PC-9 (cell line): ENCODE measurements around the gene SLC46A2. TPM values are rescaled to one million over a fixed set of nuclear protein-coding genes. Genes with fewer than 3 reads are reported as not detected.

Source experiments
- BruUV-seq: library from RNA; stranded (reverse); fragments of 400-500 nt; replicated peaks from 2 replicates; lab custom pipeline; 2021; lab: Mats Ljungman, UMichigan
- CTCF ChIA-PET: fragments of 300-600 bp; sonication (Branson Sonifier 250); formaldehyde crosslinking; loops from one replicate; lab custom pipeline; 2022; ENCODE audit warnings: antibody characterized with exemption; lab: Charles Lee
- POLR2A ChIA-PET: fragments of 300-600 bp; sonication (Branson Sonifier 250); formaldehyde crosslinking; loops from one replicate; lab custom pipeline; 2022; ENCODE audit warnings: antibody characterized with exemption; ENCODE audit not compliant: unreplicated experiment; lab: Charles Lee
- DNase-seq, 2 experiments: peaks; one replicate each; pipeline versions ENCODE4 v3.0.0 to v3.0.0-alpha.2; 2015 to 2022; ENCODE audit warnings: mixed read lengths in 1 of 2
- H2AFZ ChIP-seq: fragments of 200-600 bp; sonication (generic); 2 replicates; pipeline ENCODE4 v1.8.1; 2017; ENCODE audit warnings: antibody characterized with exemption
- H3F3A ChIP-seq: fragments of 200-600 bp; sonication (generic); 2 replicates; pipeline ENCODE4 v1.8.1; 2017; ENCODE audit warnings: antibody characterized with exemption, mild to moderate bottlenecking, low read depth; ENCODE audit not compliant: insufficient read depth
- H3K27ac ChIP-seq: fragments of 200-600 bp; sonication (generic); 2 replicates; pipeline ENCODE4 v1.6.1; 2016; ENCODE audit warnings: mixed run types
- H3K27me3 ChIP-seq: fragments of 200-600 bp; sonication (generic); 2 replicates; pipeline ENCODE4 v1.6.1; 2016; ENCODE audit warnings: low read depth, mixed run types; ENCODE audit not compliant: insufficient read depth
- H3K36me3 ChIP-seq: fragments of 200-600 bp; sonication (generic); 2 replicates; pipeline ENCODE4 v1.6.1; 2016; ENCODE audit warnings: low read depth, mixed run types
- H3K4me1 ChIP-seq: fragments of 200-600 bp; sonication (generic); replicated peaks from 2 replicates; pipeline ENCODE4 v1.6.1; 2016; ENCODE audit warnings: mixed run types; ENCODE audit not compliant: insufficient read depth
- H3K4me2 ChIP-seq: fragments of 200-600 bp; sonication (generic); 2 replicates; pipeline ENCODE4 v1.6.1; 2017; ENCODE audit warnings: mixed run types
- H3K4me3 ChIP-seq: fragments of 200-600 bp; sonication (generic); 2 replicates; pipeline ENCODE4 v1.6.1; 2016; ENCODE audit warnings: mixed run types
- H3K79me2 ChIP-seq: fragments of 200-600 bp; sonication (generic); 2 replicates; pipeline ENCODE4 v1.6.1; 2017; ENCODE audit warnings: low read depth, mixed run types
- H3K9me2 ChIP-seq: fragments of 200-600 bp; sonication (generic); 2 replicates; pipeline ENCODE4 v1.8.1; 2017; ENCODE audit warnings: mild to moderate bottlenecking; ENCODE audit not compliant: insufficient read depth
- H3K9me3 ChIP-seq: fragments of 200-600 bp; sonication (generic); 2 replicates; pipeline ENCODE4 v1.8.1; 2016; ENCODE audit warnings: low read depth; ENCODE audit not compliant: insufficient read depth
- H4K20me1 ChIP-seq: fragments of 200-600 bp; sonication (generic); 2 replicates; pipeline ENCODE4 v1.8.1; 2017; ENCODE audit not compliant: insufficient read depth
- EZH2 ChIP-seq: fragments of 200-600 bp; sonication (generic); IDR thresholded peaks from 2 replicates; pipeline ENCODE4 v1.8.0; 2017; ENCODE audit warnings: antibody characterized with exemption, low read depth
- intact Hi-C: fragments of 100-400 bp; cut with micrococcal nuclease; formaldehyde crosslinking; loops from one replicate; pipeline ENCODE4 v1.10.0; 2022; ENCODE audit not compliant: unreplicated experiment
- total RNA-seq: library from RNA; stranded (reverse); gene quantifications from 2 replicates; pipeline ENCODE4 v1.2.3, GENCODE V29; 2021
- TF ChIP-seq, protein P1 (sequence below): fragments of 200-600 bp; sonication (generic); conservative IDR thresholded peaks from 2 replicates; pipeline ENCODE4 v1.6.1; 2017; ENCODE audit warnings: mixed run types, antibody characterized with exemption, mild to moderate bottlenecking, moderate library complexity

The SLC46A2 gene
- total RNA-seq, 1 experiment from 2014 or later = not detected

DNA sequence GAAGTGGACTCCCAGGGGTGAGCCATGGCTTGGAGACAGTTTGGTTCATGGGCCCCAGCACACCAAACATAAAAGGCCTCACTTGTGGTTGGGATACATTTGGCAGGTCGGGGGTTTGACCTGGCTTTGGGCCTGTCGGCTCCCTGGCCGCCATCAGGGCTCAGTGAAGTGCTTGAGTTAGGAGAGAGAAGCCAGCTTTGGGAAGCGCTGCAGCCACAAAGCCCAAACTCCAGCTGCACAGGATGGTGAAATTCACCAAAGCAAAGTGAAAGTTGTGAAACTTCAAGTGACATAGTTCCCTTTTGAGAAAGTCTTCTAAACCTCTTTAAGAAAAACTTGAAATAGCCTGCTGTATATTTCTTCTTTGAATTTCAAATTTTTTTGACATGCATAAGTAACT, 27.5 kb downstream of the SLC46A2 start:
- H4K20me1 ChIP-seq = no peaks in the 10 kb centered on the region
- H2AFZ ChIP-seq = no peak overlapping the region
- peaks cover 4% of the 10 kb centered on the region for H3K4me1 ChIP-seq
- H3K36me3 ChIP-seq = no peaks in the 10 kb centered on the region
- TF ChIP-seq, protein P1, sequence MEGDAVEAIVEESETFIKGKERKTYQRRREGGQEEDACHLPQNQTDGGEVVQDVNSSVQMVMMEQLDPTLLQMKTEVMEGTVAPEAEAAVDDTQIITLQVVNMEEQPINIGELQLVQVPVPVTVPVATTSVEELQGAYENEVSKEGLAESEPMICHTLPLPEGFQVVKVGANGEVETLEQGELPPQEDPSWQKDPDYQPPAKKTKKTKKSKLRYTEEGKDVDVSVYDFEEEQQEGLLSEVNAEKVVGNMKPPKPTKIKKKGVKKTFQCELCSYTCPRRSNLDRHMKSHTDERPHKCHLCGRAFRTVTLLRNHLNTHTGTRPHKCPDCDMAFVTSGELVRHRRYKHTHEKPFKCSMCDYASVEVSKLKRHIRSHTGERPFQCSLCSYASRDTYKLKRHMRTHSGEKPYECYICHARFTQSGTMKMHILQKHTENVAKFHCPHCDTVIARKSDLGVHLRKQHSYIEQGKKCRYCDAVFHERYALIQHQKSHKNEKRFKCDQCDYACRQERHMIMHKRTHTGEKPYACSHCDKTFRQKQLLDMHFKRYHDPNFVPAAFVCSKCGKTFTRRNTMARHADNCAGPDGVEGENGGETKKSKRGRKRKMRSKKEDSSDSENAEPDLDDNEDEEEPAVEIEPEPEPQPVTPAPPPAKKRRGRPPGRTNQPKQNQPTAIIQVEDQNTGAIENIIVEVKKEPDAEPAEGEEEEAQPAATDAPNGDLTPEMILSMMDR = no peak
- TF ChIP-seq EZH2 = no peak
- no peaks in the 10 kb centered on the region for H3K27me3 ChIP-seq
- H3K9me2 ChIP-seq = no peaks in the 10 kb centered on the region
- peaks cover 12% of the 10 kb centered on the region; the same call in 1 of the 2 replicates for H3F3A ChIP-seq
- no peak overlapping the region for H3K27ac ChIP-seq
- no peaks in the 10 kb centered on the region for H3K79me2 ChIP-seq
- no peaks in the 10 kb centered on the region for H3K9me3 ChIP-seq
- no peak overlapping the region for H3K4me3 ChIP-seq
- CTCF ChIA-PET = no interaction called here
- no peak overlapping the region for H3K4me2 ChIP-seq
- no peak for DNase-seq
- BruUV-seq = no TSS peak
- intact Hi-C loops = no loop called here
- POLR2A ChIA-PET = no interaction called here

DNA sequence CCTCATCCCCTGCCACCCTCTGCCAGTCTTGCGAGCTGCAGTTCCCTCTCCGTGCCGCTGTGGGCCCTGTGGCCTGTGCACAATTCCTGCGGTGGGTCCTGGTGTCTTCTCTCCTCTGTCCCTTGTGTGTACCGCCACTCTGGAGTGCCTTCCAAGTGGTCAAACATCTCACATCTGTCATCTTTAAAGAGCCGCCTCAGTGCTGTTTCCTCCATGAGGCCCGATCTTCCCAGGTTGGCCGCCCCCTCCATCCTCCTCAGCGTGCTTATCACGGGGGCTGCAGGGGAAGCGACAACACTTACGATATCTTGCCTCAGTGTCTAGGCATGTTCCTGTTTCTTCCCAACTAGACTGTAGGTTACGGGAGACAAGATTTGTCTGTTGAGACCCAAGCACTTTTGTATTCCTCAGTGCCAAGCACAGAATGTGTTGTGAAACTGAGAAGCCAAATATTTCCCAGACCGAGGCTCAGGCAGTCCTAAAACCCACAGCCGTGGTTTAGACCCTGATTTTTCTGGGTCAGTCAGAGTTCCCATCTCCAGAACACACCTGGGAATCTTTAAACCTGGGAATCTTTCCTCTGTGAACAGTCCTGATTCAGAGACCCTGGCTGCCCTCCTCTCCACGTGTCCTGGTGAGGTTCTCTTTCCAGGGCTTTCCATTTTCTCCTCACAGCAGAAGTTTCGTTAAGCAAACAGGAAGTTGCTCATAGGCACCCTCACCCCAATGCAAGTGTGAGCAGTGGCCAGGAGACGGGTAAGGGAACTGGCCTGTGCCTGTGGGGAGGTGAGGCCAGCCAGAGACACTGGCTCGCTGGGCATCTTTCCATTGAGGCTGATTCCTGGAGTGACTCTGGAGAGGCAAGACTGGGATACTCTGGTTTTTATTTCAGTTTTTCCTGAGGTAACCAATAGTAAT, 28.8 kb downstream of the SLC46A2 start:
- ChIA-PET CTCF (no interaction called here), POLR2A (no interaction called here)
- Histone ChIP-seq H3K9me2 (no peaks in the 10 kb centered on the region), H3K4me2 (no peak overlapping the region), H2AFZ (no peak overlapping the region), H3K79me2 (no peaks in the 10 kb centered on the region), H3K4me1 (no peaks in the 10 kb centered on the region), H3K4me3 (no peak overlapping the region), H3K9me3 (no peaks in the 10 kb centered on the region), H3K27me3 (no peaks in the 10 kb centered on the region), H3F3A (peaks cover 8% of the 10 kb centered on the region; the same call in 1 of the 2 replicates), H3K36me3 (no peaks in the 10 kb centered on the region), H4K20me1 (no peaks in the 10 kb centered on the region), H3K27ac (no peak overlapping the region)
- no peak for TF ChIP-seq EZH2
- no peak for DNase-seq
- intact Hi-C loops = no loop called here
- BruUV-seq = no TSS peak

DNA sequence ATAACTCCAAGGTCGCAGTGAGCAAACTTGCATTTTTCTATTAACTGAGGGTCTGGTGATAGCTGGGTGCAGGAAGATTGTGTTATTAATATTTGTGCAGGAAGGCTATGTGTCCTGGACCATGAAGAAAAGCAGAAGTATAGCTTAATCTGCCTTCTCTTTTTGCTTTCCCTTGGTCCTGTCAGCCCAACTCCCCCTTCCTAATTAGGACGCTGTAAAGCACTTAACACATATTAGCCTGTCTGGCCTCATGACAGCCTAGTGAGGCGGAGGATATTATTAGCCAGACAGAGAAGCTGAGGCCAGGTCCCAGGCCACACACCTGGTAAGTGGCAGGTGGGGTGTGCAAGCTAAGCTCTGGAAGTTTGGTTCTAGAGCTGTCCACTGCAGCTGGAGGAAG, 29.5 kb downstream of the SLC46A2 start:
- no peak overlapping the region for H3K4me2 ChIP-seq
- no peaks in the 10 kb centered on the region for H4K20me1 ChIP-seq
- no peak overlapping the region for H2AFZ ChIP-seq
- ChIA-PET CTCF (interaction anchor here (0.5 to 0.6 kb wide), 2 partner anchors 18 to 931 kb away, joined by 6 to 8 read pairs; no protein-coding TSS in a partner anchor), POLR2A (no interaction called here)
- no peaks in the 10 kb centered on the region for H3K9me3 ChIP-seq
- DNase-seq = no peak
- H3K4me3 ChIP-seq = no peak overlapping the region
- no peaks in the 10 kb centered on the region for H3K4me1 ChIP-seq
- BruUV-seq = no TSS peak
- no peak overlapping the region for H3K27ac ChIP-seq
- no peaks in the 10 kb centered on the region for H3K9me2 ChIP-seq
- H3K79me2 ChIP-seq = no peaks in the 10 kb centered on the region
- H3K27me3 ChIP-seq = no peaks in the 10 kb centered on the region
- no peak for TF ChIP-seq EZH2
- TF ChIP-seq, protein P1 = no peak
- H3F3A ChIP-seq = peaks cover 5% of the 10 kb centered on the region; the same call in 1 of the 2 replicates
- H3K36me3 ChIP-seq = no peaks in the 10 kb centered on the region
- intact Hi-C loops = no loop called here
